HUES6 (cell line): ENCODE results near the gene CALCR.

ENCODE experiments used
- H3K27ac ChIP-seq: 2 replicates; pipeline ENCODE4 v1.7.0; 2013; ENCODE audit warnings: low read depth, mild to moderate bottlenecking, low read length, inconsistent platforms
- H3K27me3 ChIP-seq: 2 replicates; pipeline ENCODE4 v1.6.1; 2013; ENCODE audit warnings: low read length; ENCODE audit not compliant: control insufficient read depth, insufficient read depth
- H3K36me3 ChIP-seq: 2 replicates; pipeline ENCODE4 v1.6.1; 2013; ENCODE audit warnings: low read length; ENCODE audit not compliant: control insufficient read depth, insufficient read depth
- H3K4me1 ChIP-seq: 2 replicates; pipeline ENCODE4 v1.6.1; 2013; ENCODE audit warnings: low read length; ENCODE audit not compliant: control insufficient read depth, insufficient read depth
- H3K4me3 ChIP-seq: 2 replicates; pipeline ENCODE4 v1.5.1; 2013; ENCODE audit warnings: low read depth, low read length
- H3K9ac ChIP-seq: one replicate; pipeline ENCODE4 v1.6.1; 2013; ENCODE audit warnings: mild to moderate bottlenecking, low read length
- H3K9me3 ChIP-seq: 2 replicates; pipeline ENCODE4 v1.6.1; 2013; ENCODE audit warnings: low read depth, low read length; ENCODE audit not compliant: control insufficient read depth, insufficient read depth

The CALCR gene

GRCh38 chr7:93559639-93560491, 14.7 kb downstream of the CALCR start:
- H3K9me3 ChIP-seq = no peaks in the 10 kb centered on the region
- no peak overlapping the region for H3K27ac ChIP-seq
- no peak overlapping the region for H3K9ac ChIP-seq
- H3K27me3 ChIP-seq = no peaks in the 10 kb centered on the region
- no peaks in the 10 kb centered on the region for H3K36me3 ChIP-seq
- H3K4me3 ChIP-seq = no peak overlapping the region
- H3K4me1 ChIP-seq = peaks cover 14% of the 10 kb centered on the region

GRCh38 chr7:93558705-93559614, 15.6 kb downstream of the CALCR start:
- Histone ChIP-seq H3K36me3 (no peaks in the 10 kb centered on the region), H3K4me3 (no peak overlapping the region), H3K27me3 (no peaks in the 10 kb centered on the region), H3K9me3 (no peaks in the 10 kb centered on the region), H3K27ac (no peak overlapping the region), H3K4me1 (peaks cover 14% of the 10 kb centered on the region), H3K9ac (no peak overlapping the region)

GRCh38 chr7:93551931-93552330, 22.6 kb downstream of the CALCR start:
- Histone ChIP-seq H3K4me1 (0 out of 2 replicates have a peak, but pooled peaks cover 3% of the 10 kb centered on the region), H3K27me3 (no peaks in the 10 kb centered on the region), H3K9me3 (no peaks in the 10 kb centered on the region), H3K27ac (no peak overlapping the region), H3K36me3 (no peaks in the 10 kb centered on the region), H3K9ac (no peak overlapping the region), H3K4me3 (no peak overlapping the region)

- H3K9me3 ChIP-seq = no peaks in the 10 kb centered on the region
- no peaks in the 10 kb centered on the region for H3K27me3 ChIP-seq
Measured at GRCh38 chr7:93551063-93551895, 23.2 kb downstream of the CALCR start.

GRCh38 chr7:93547716-93548115, 26.8 kb downstream of the CALCR start:
- no peaks in the 10 kb centered on the region for H3K36me3 ChIP-seq
- H3K27ac ChIP-seq = no peak overlapping the region
- no peaks in the 10 kb centered on the region for H3K9me3 ChIP-seq
- H3K4me3 ChIP-seq = no peak overlapping the region
- H3K4me1 ChIP-seq = 0 out of 2 replicates have a peak, but pooled peaks cover 3% of the 10 kb centered on the region
- no peaks in the 10 kb centered on the region for H3K27me3 ChIP-seq
- H3K9ac ChIP-seq = no peak overlapping the region

More at GRCh38 chr7:93551063-93551895, 23.2 kb downstream of the CALCR start:
- no peaks in the 10 kb centered on the region for H3K36me3 ChIP-seq
- H3K9ac ChIP-seq = no peak overlapping the region
- no peak overlapping the region for H3K27ac ChIP-seq
- 0 out of 2 replicates have a peak, but pooled peaks cover 3% of the 10 kb centered on the region for H3K4me1 ChIP-seq
- no peak overlapping the region for H3K4me3 ChIP-seq

GRCh38 chr7:93544691-93545090, 29.8 kb downstream of the CALCR start:
- no peaks in the 10 kb centered on the region for H3K36me3 ChIP-seq
- no peaks in the 10 kb centered on the region for H3K27me3 ChIP-seq
- no peaks in the 10 kb centered on the region for H3K9me3 ChIP-seq
- no peak overlapping the region for H3K27ac ChIP-seq
- H3K4me1 ChIP-seq = peaks cover 4% of the 10 kb centered on the region
- no peak overlapping the region for H3K9ac ChIP-seq
- no peak overlapping the region for H3K4me3 ChIP-seq

- H3K9ac ChIP-seq = no peak overlapping the region
- H3K4me3 ChIP-seq = no peak overlapping the region
- H3K9me3 ChIP-seq = no peaks in the 10 kb centered on the region
- no peak overlapping the region for H3K27ac ChIP-seq
- H3K27me3 ChIP-seq = no peaks in the 10 kb centered on the region
- no peaks in the 10 kb centered on the region for H3K36me3 ChIP-seq
- H3K4me1 ChIP-seq = peaks cover 8% of the 10 kb centered on the region
Measured at GRCh38 chr7:93538061-93538460, 36.5 kb downstream of the CALCR start.

- no peak overlapping the region for H3K9ac ChIP-seq
- no peaks in the 10 kb centered on the region for H3K27me3 ChIP-seq
- no peaks in the 10 kb centered on the region for H3K36me3 ChIP-seq
- H3K4me1 ChIP-seq = peaks cover 8% of the 10 kb centered on the region
- H3K4me3 ChIP-seq = no peak overlapping the region
- no peaks in the 10 kb centered on the region for H3K9me3 ChIP-seq
- H3K27ac ChIP-seq = no peak overlapping the region
Measured at GRCh38 chr7:93535616-93536015, 38.9 kb downstream of the CALCR start.

- no peak overlapping the region for H3K4me3 ChIP-seq
- H3K9ac ChIP-seq = no peak overlapping the region
- no peaks in the 10 kb centered on the region for H3K9me3 ChIP-seq
- H3K27me3 ChIP-seq = no peaks in the 10 kb centered on the region
- H3K36me3 ChIP-seq = no peaks in the 10 kb centered on the region
- no peaks in the 10 kb centered on the region for H3K4me1 ChIP-seq
- H3K27ac ChIP-seq = no peak overlapping the region
Measured at GRCh38 chr7:93530701-93531100, 43.8 kb downstream of the CALCR start.

- Histone ChIP-seq H3K27me3 (no peaks in the 10 kb centered on the region), H3K27ac (no peak overlapping the region), H3K9me3 (no peaks in the 10 kb centered on the region), H3K4me1 (no peaks in the 10 kb centered on the region), H3K9ac (no peak overlapping the region), H3K4me3 (no peak overlapping the region), H3K36me3 (no peaks in the 10 kb centered on the region)
Measured at GRCh38 chr7:93516834-93517233, 57.7 kb downstream of the CALCR start.
